MM.1S (cell line): ENCODE results near the gene GHRL.

ENCODE experiments used
- DNase-seq: peaks from one replicate; pipeline ENCODE4 v3.0.0-alpha.2; 2015
- H2AFZ ChIP-seq: fragments of 300-600 bp; sonication (generic); 2 replicates; pipeline ENCODE4 v1.6.0; 2016; ENCODE audit warnings: antibody characterized with exemption, low read length
- H3F3A ChIP-seq: fragments of 300-600 bp; sonication (generic); 2 replicates; pipeline ENCODE4 v1.6.1; 2016; ENCODE audit warnings: mild to moderate bottlenecking, antibody characterized with exemption, low read length, moderate library complexity, mixed read lengths; ENCODE audit not compliant: insufficient read depth
- H3K27ac ChIP-seq: fragments of 300-600 bp; sonication (generic); 2 replicates; pipeline ENCODE4 v1.5.1; 2016; ENCODE audit warnings: mild to moderate bottlenecking, low read length
- H3K27me3 ChIP-seq: fragments of 300-600 bp; sonication (generic); replicated peaks from 2 replicates; pipeline ENCODE4 v1.6.0; 2016; ENCODE audit warnings: low read length; ENCODE audit not compliant: insufficient read depth
- H3K36me3 ChIP-seq: fragments of 300-600 bp; sonication (generic); replicated peaks from 2 replicates; pipeline ENCODE4 v1.6.1; 2016; ENCODE audit warnings: mild to moderate bottlenecking, low read length, mixed read lengths; ENCODE audit not compliant: insufficient read depth
- H3K4me1 ChIP-seq: fragments of 300-600 bp; sonication (generic); 2 replicates; pipeline ENCODE4 v1.6.1; 2016; ENCODE audit warnings: low read length, mixed read lengths
- H3K4me2 ChIP-seq: fragments of 300-600 bp; sonication (generic); 2 replicates; pipeline ENCODE4 v1.6.0; 2016; ENCODE audit warnings: low read depth, low read length
- H3K4me3 ChIP-seq: fragments of 300-600 bp; sonication (generic); 2 replicates; pipeline ENCODE4 v1.5.1; 2016; ENCODE audit warnings: low read length, mixed read lengths
- H3K79me2 ChIP-seq: fragments of 300-600 bp; sonication (generic); 2 replicates; pipeline ENCODE4 v1.6.1; 2016; ENCODE audit warnings: mixed run types, low read length, mixed read lengths
- H3K9ac ChIP-seq: fragments of 300-600 bp; sonication (generic); 2 replicates; pipeline ENCODE4 v1.6.1; 2016; ENCODE audit warnings: low read length, mixed read lengths
- H3K9me2 ChIP-seq: fragments of 300-600 bp; sonication (generic); replicated peaks from 2 replicates; pipeline ENCODE4 v1.6.1; 2016; ENCODE audit warnings: mild to moderate bottlenecking, low read length, mixed read lengths; ENCODE audit not compliant: insufficient read depth
- H3K9me3 ChIP-seq: fragments of 300-600 bp; sonication (generic); replicated peaks from 2 replicates; pipeline ENCODE4 v1.6.1; 2016; ENCODE audit warnings: mild to moderate bottlenecking, low read length, mixed read lengths; ENCODE audit not compliant: insufficient read depth
- H4K20me1 ChIP-seq: fragments of 300-600 bp; sonication (generic); 2 replicates; pipeline ENCODE4 v1.6.1; 2016; ENCODE audit warnings: mild to moderate bottlenecking, low read length, moderate library complexity, mixed read lengths; ENCODE audit not compliant: insufficient read depth
- EZH2 ChIP-seq: fragments of 300-600 bp; sonication (generic); optimal IDR thresholded peaks from 2 replicates; pipeline ENCODE3; 2017; ENCODE audit warnings: low read depth, mild to moderate bottlenecking, antibody characterized with exemption, low read length, mixed read lengths
- EZH2phosphoT487 ChIP-seq: fragments of 300-600 bp; sonication (generic); IDR thresholded peaks from 2 replicates; pipeline ENCODE4 v1.6.1; 2018; ENCODE audit warnings: antibody characterized with exemption, low read length
- TF ChIP-seq, protein P1 (sequence below): fragments of 300-600 bp; sonication (generic); IDR thresholded peaks from 2 replicates; pipeline ENCODE4 v1.5.1; 2016; ENCODE audit warnings: antibody characterized with exemption, low read length, mixed read lengths

GHRL gene

DNA sequence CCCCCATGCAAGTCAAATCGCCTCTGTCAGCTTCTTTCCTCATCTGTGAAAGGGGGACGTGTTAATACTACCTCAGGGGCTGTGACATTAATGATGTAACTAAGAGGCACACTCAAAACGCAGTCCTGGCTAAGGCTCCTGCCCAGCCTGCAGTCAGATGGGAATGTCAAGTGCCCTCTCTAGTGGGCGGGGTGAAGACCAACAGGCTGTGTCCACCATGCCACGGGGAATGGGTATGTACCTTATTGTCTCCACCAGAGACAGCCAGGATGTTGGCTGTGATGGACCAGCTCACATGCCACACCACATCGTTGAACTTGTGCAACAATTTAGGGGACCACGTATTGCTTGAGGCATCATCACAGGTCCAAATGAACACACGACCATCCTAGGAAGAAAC is 11.0 kb upstream of the GHRL start:
- Histone ChIP-seq H3F3A (peaks cover 14% of the 10 kb centered on the region; the same call in 1 of the 2 replicates), H3K4me1 (peaks cover 17% of the 10 kb centered on the region), H3K4me3 (no peak overlapping the region), H3K27me3 (no peaks in the 10 kb centered on the region), H3K9me2 (no peaks in the 10 kb centered on the region), H3K9me3 (no peaks in the 10 kb centered on the region), H4K20me1 (0 out of 2 replicates have a peak, but pooled peaks cover 3% of the 10 kb centered on the region), H3K36me3 (peaks cover 19% of the 10 kb centered on the region), H3K79me2 (peaks cover 13% of the 10 kb centered on the region; the same call in 1 of the 2 replicates), H3K9ac (no peak overlapping the region), H3K4me2 (no peak overlapping the region), H2AFZ (no peak overlapping the region), H3K27ac (no peak overlapping the region)
- no peak for TF ChIP-seq EZH2phosphoT487
- TF ChIP-seq EZH2: no peak
- TF ChIP-seq, protein P1, sequence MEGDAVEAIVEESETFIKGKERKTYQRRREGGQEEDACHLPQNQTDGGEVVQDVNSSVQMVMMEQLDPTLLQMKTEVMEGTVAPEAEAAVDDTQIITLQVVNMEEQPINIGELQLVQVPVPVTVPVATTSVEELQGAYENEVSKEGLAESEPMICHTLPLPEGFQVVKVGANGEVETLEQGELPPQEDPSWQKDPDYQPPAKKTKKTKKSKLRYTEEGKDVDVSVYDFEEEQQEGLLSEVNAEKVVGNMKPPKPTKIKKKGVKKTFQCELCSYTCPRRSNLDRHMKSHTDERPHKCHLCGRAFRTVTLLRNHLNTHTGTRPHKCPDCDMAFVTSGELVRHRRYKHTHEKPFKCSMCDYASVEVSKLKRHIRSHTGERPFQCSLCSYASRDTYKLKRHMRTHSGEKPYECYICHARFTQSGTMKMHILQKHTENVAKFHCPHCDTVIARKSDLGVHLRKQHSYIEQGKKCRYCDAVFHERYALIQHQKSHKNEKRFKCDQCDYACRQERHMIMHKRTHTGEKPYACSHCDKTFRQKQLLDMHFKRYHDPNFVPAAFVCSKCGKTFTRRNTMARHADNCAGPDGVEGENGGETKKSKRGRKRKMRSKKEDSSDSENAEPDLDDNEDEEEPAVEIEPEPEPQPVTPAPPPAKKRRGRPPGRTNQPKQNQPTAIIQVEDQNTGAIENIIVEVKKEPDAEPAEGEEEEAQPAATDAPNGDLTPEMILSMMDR: no peak
- DNase-seq: no peak

DNA sequence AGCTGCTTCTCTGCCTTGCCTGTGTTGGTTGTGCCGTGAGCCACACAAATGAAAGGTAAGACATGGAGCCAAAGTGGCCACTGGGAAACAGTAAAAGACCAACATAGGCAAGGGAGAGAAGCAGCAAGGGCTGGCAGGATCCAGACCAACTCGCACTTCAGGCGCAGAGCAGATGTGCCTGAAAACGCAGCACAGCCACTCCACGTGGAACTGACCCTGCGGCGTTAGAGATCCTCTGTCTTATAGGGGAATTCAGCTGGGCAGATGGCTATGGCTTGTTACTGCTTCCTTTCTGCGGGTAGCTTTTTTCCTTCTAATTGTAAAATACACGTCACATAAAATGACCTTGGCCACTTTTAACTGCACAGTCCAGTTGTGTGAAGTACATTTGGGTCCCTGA is 10.4 kb upstream of the GHRL start:
- no peak overlapping the region for H2AFZ ChIP-seq
- H3K9me3 ChIP-seq: no peaks in the 10 kb centered on the region
- H3K9me2 ChIP-seq: no peaks in the 10 kb centered on the region
- no peak for TF ChIP-seq EZH2
- TF ChIP-seq, protein P1: no peak
- no peak for TF ChIP-seq EZH2phosphoT487
- H3K79me2 ChIP-seq: peaks cover 13% of the 10 kb centered on the region; the same call in 1 of the 2 replicates
- no peak overlapping the region for H3K27ac ChIP-seq
- no peak for DNase-seq
- no peak overlapping the region for H3K4me2 ChIP-seq
- H3K36me3 ChIP-seq: peaks cover 19% of the 10 kb centered on the region
- no peak overlapping the region for H3K9ac ChIP-seq
- peaks cover 17% of the 10 kb centered on the region for H3K4me1 ChIP-seq
- no peak overlapping the region for H3K4me3 ChIP-seq
- H3F3A ChIP-seq: peaks cover 15% of the 10 kb centered on the region; the same call in 1 of the 2 replicates
- 0 out of 2 replicates have a peak, but pooled peaks cover 3% of the 10 kb centered on the region for H4K20me1 ChIP-seq
- H3K27me3 ChIP-seq: no peaks in the 10 kb centered on the region

DNA sequence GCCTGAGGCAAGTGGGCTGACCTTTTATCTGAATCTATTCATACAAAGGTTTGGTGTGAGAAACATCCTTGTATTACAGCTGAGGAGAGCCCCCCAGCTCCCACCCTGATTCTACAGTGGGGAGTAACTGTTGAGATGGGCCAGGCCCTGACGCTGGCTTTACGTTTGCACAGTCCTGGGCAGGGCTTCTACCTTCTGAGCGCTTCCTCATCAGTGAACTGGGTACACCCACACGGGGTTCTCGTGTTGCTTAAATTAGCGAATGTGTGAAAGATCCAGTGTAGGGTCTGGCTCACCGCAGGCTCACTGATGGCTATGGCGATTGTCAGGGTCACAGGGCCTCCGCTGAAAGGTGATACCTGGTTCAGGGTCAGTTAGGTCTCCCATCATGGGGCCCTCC is 7.3 kb upstream of the GHRL start:
- H3K4me1 ChIP-seq: peaks cover 17% of the 10 kb centered on the region
- H3K9ac ChIP-seq: no peak overlapping the region
- peaks cover 12% of the 10 kb centered on the region; the same call in 1 of the 2 replicates for H3F3A ChIP-seq
- peak overlapping the region; percentile 15; the same call in 1 of the 2 replicates for H3K4me2 ChIP-seq
- peaks cover 19% of the 10 kb centered on the region for H3K36me3 ChIP-seq
- peaks cover 13% of the 10 kb centered on the region; the same call in 1 of the 2 replicates for H3K79me2 ChIP-seq
- H3K27me3 ChIP-seq: no peaks in the 10 kb centered on the region
- no peak overlapping the region for H3K4me3 ChIP-seq
- no peak overlapping the region for H2AFZ ChIP-seq
- H3K27ac ChIP-seq: no peak overlapping the region; the same call in 1 of the 2 replicates
- no peaks in the 10 kb centered on the region for H3K9me2 ChIP-seq
- DNase-seq: no peak
- no peak for TF ChIP-seq EZH2phosphoT487
- no peak for TF ChIP-seq EZH2
- TF ChIP-seq, protein P1: no peak
- H3K9me3 ChIP-seq: no peaks in the 10 kb centered on the region
- H4K20me1 ChIP-seq: 0 out of 2 replicates have a peak, but pooled peaks cover 3% of the 10 kb centered on the region
